ENCODE measurements around the gene DDX1. TPM values are rescaled to one million over a fixed set of nuclear protein-coding genes. Genes with fewer than 3 reads are reported as not detected.

Gene DDX1
- total and polyA plus RNA-seq, 2 of the 4 experiments (the other 2 are of a cell fraction): 73.6 to 74.9 TPM

DNA sequence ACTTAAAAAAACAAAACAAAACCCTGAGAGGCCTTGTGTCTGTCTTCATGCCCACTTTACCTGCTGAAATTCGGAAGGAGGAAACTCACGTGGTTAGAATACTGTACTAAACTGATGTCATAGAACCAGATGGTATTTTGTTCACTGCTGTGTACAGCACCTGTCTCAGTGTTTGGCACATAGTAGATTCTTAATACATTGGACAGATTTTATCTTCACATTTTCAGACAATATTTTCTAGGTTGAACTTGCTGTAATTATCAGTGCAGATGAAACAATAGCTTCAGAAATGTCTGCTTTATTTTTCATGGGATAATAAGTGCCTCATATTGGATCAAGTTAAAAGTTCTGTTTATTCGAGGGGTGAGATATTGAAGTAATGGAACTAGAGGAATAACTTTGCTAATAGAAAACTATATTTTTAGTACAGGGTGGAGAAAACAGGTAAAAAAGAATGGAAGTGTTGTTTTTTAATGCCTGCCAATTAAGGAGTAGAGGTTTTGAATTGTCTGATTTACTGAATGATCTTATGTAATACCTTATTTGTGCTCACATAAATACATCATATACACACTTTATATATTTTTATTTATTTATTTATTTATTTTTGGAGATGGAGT lies 23.7 kb downstream of the DDX1 start:
- in situ Hi-C loops (cut with MboI; ENCODE audit: low sequenced_read_pairs): no loop called here
- no peak overlapping the region for H2AK9ac ChIP-seq (replicated peaks; ENCODE audit: low read depth, low read length, poor library complexity)
- BruUV-seq (replicated peaks): no TSS peak

More for the DNA sequence above, 23.7 kb downstream of the DDX1 start:
- Histone ChIP-seq H2AK5ac (ENCODE audit: low read depth, low read length) (no peak overlapping the region), H3K18ac (ENCODE audit: low read depth, low read length) (no peak overlapping the region), H2BK20ac (ENCODE audit: low read depth, low read length) (no peak overlapping the region), H3K9me3 (ENCODE audit: control insufficient read depth, insufficient read depth, low read length) (no peaks in the 10 kb centered on the region), H3K27ac (ENCODE audit: insufficient read depth, low read length) (no peak overlapping the region), H3K4ac (ENCODE audit: low read depth, low read length) (no peak overlapping the region), H4K8ac (ENCODE audit: low read depth in 2 of 2, low read length in 2 of 2) (no peak overlapping the region), H2BK5ac (ENCODE audit: low read depth, low read length, poor library complexity, severe bottlenecking) (no peak overlapping the region), H3K36me3 (ENCODE audit: control insufficient read depth, insufficient read depth, low read length) (peaks cover 25% of the 10 kb centered on the region), H4K20me1 (ENCODE audit: insufficient read depth, low read length) (no peaks in the 10 kb centered on the region), H4K5ac (ENCODE audit: low read depth, low read length) (no peak overlapping the region), H3K4me2 (ENCODE audit: low read depth, low read length) (no peak overlapping the region), H2BK120ac (ENCODE audit: low read depth, low read length) (no peak overlapping the region), H3K9me1 (ENCODE audit: insufficient read depth, low read length) (no peaks in the 10 kb centered on the region), H2AFZ (replicated peaks; ENCODE audit: low read length, poor library complexity) (no peak overlapping the region), H3K4me1 (ENCODE audit: control insufficient read depth, insufficient read depth, low read length) (no peaks in the 10 kb centered on the region), H3K27me3 (ENCODE audit: control insufficient read depth, insufficient read depth, low read length) (no peaks in the 10 kb centered on the region), H3K79me1 (ENCODE audit: low read depth in 1 of 2, low read length in 2 of 2) (no peaks in the 10 kb centered on the region; a peak in 1 of 4 replicates), H4K91ac (ENCODE audit: insufficient read depth, low read depth, low read length) (no peak overlapping the region), H3K14ac (replicated peaks; ENCODE audit: low read depth, low read length) (no peak overlapping the region), H3K23ac (ENCODE audit: low read depth, low read length) (no peak overlapping the region), H3K9ac (ENCODE audit: low read depth, low read length) (no peak overlapping the region), H2BK15ac (ENCODE audit: low read depth, low read length) (no peak overlapping the region), H3K4me3 (ENCODE audit: insufficient read depth, low read depth, low read length) (no peak overlapping the region), H3K56ac (ENCODE audit: extremely low read depth, insufficient read depth, low read length) (no peak overlapping the region)
- ChIA-PET CTCF (no interaction called here), POLR2A (ENCODE audit: unreplicated experiment) (no interaction called here)
- TF ChIP-seq CTCF (conservative IDR thresholded peaks at IDR 0.05; ENCODE audit: low read depth, low read length) (no peak), CHD1 (IDR thresholded peaks at IDR 0.05; ENCODE audit: low read depth, low read length) (no peak), MAFK (IDR thresholded peaks at IDR 0.05; ENCODE audit: low read depth, low read length) (no peak), NFE2L2 (IDR thresholded peaks at IDR 0.05; ENCODE audit: low read depth, low read length) (no peak), FOS (IDR thresholded peaks at IDR 0.05; ENCODE audit: low read depth, low read length) (no peak), BHLHE40 (IDR thresholded peaks at IDR 0.05; ENCODE audit: low read depth, low read length) (no peak), SMC3 (IDR thresholded peaks at IDR 0.05; ENCODE audit: low read depth, low read length) (no peak), RFX5 (IDR thresholded peaks at IDR 0.05; ENCODE audit: low read depth, low read length) (no peak), MAZ (IDR thresholded peaks at IDR 0.05; ENCODE audit: borderline replicate concordance, low read depth, low read length) (no peak), POLR2A (IDR thresholded peaks at IDR 0.05; ENCODE audit: low read depth, low read length) (no peak), CEBPB (IDR thresholded peaks at IDR 0.05; ENCODE audit: low read depth, low read length) (no peak)
- TF ChIP-seq, protein P1, sequence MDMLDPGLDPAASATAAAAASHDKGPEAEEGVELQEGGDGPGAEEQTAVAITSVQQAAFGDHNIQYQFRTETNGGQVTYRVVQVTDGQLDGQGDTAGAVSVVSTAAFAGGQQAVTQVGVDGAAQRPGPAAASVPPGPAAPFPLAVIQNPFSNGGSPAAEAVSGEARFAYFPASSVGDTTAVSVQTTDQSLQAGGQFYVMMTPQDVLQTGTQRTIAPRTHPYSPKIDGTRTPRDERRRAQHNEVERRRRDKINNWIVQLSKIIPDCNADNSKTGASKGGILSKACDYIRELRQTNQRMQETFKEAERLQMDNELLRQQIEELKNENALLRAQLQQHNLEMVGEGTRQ (IDR thresholded peaks at IDR 0.05; ENCODE audit: low read depth, low read length): no peak
- TF ChIP-seq, protein P2, sequence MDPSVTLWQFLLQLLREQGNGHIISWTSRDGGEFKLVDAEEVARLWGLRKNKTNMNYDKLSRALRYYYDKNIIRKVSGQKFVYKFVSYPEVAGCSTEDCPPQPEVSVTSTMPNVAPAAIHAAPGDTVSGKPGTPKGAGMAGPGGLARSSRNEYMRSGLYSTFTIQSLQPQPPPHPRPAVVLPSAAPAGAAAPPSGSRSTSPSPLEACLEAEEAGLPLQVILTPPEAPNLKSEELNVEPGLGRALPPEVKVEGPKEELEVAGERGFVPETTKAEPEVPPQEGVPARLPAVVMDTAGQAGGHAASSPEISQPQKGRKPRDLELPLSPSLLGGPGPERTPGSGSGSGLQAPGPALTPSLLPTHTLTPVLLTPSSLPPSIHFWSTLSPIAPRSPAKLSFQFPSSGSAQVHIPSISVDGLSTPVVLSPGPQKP (IDR thresholded peaks at IDR 0.05; ENCODE audit: borderline replicate concordance, low read depth, low read length): no peak
- DNase-seq (no peak), ATAC-seq (ENCODE audit: low read depth) (no peak)
- no CpG with 5 or more reads among the region's 3 CpGs for WGBS, 2 experiments (ENCODE audit: extremely low coverage in 2 of 2, insufficient read length in 1 of 2)
- dilution Hi-C loops (cut with HindIII; ENCODE audit: low sequenced_read_pairs, unreplicated experiment) (no loop called here), intact Hi-C loops (cut with micrococcal nuclease) (no loop called here)

Data from IMR-90 (cell line).